ENCODE measurements around the gene PLS3.

Gene PLS3

DNA sequence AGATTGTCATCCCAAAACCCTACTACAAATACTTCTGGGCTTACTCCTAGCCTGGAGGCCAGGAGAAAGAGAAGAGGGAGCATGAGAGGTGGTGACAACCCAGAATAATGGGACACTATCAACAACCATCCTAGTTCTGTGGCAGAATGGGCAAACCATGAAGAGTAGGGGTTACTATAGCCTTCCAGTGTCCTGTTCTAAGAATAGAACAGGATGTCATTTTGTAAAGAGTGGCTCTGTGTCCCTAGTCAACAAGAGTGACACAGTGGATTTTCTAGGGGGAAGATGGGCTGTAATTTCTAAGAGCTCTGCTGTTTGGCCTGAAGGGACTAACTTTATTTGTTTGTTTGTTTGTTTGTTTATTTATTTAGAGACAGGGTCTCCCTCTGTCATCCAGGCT is 136.0 kb downstream of the PLS3 start:
- no peak for DNase-seq

DNA sequence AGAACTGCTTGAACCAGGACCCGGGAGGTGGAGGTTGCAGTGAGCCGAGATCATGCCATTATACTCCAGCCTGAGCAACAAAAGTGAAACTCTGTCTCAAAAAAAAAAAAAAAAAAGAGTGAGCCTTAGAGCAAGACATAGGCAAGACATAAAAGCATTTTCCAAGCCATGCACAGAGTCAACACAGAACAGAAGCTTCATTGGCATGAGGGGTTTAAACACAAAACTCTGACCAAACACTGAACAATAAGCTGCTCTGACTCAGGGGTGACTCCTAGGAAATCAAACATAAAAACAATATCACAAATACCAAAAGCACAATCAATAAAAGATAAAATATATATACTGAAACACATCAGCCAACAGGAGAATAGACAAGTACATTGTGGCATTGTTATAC is 136.8 kb downstream of the PLS3 start:
- no peak for DNase-seq

Measured in T-helper 9 cell (primary cell).